ENCODE data around the gene NEU4. TPM values are rescaled to one million over a fixed set of nuclear protein-coding genes. Genes with fewer than 3 reads are reported as not detected.

The NEU4 gene
- total RNA-seq, 2 donors from 2014 or later: 1.2 TPM

GRCh38 chr2:241862775-241863535 lies 54.0 kb downstream of the NEU4 start:
- Mint-ChIP-seq H3K27me3 (ENCODE audit: insufficient read depth) (no peaks in the 10 kb centered on the region), H3K36me3 (ENCODE audit: low read depth) (no peaks in the 10 kb centered on the region), H3K9me3 (peaks cover 7% of the 10 kb centered on the region), H3K27ac (no peak overlapping the region), H3K4me1 (no peaks in the 10 kb centered on the region), H3K4me3 (no peak overlapping the region)
- TF ChIP-seq, protein P1, sequence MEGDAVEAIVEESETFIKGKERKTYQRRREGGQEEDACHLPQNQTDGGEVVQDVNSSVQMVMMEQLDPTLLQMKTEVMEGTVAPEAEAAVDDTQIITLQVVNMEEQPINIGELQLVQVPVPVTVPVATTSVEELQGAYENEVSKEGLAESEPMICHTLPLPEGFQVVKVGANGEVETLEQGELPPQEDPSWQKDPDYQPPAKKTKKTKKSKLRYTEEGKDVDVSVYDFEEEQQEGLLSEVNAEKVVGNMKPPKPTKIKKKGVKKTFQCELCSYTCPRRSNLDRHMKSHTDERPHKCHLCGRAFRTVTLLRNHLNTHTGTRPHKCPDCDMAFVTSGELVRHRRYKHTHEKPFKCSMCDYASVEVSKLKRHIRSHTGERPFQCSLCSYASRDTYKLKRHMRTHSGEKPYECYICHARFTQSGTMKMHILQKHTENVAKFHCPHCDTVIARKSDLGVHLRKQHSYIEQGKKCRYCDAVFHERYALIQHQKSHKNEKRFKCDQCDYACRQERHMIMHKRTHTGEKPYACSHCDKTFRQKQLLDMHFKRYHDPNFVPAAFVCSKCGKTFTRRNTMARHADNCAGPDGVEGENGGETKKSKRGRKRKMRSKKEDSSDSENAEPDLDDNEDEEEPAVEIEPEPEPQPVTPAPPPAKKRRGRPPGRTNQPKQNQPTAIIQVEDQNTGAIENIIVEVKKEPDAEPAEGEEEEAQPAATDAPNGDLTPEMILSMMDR (conservative IDR thresholded peaks at IDR 0.05): no peak
- Histone ChIP-seq H3K27ac (ENCODE audit: low read depth, low read length) (no peak overlapping the region), H3K9me3 (ENCODE audit: control insufficient read depth, low read length) (peaks cover 12% of the 10 kb centered on the region), H3K36me3 (ENCODE audit: control insufficient read depth, insufficient read depth, low read length) (no peaks in the 10 kb centered on the region), H3K9ac (ENCODE audit: extremely low read depth, low read length, poor library complexity, severe bottlenecking) (no peak overlapping the region), H3K4me1 (ENCODE audit: control insufficient read depth, insufficient read depth, low read length) (no peaks in the 10 kb centered on the region), H3K27me3 (ENCODE audit: control insufficient read depth, insufficient read depth, low read length, poor library complexity, severe bottlenecking) (peaks cover 6% of the 10 kb centered on the region), H3K4me3 (ENCODE audit: low read length) (no peak overlapping the region)
- WGBS, 2 experiments (ENCODE audit: insufficient coverage in 1 of 2, insufficient read length in 1 of 2): 93% methylated on average over 13 to 22 of the region's 22 CpGs
- no peak for DNase-seq

- no peaks in the 10 kb centered on the region for H3K4me1 Mint-ChIP-seq
- H3K4me1 ChIP-seq (ENCODE audit: control insufficient read depth, insufficient read depth, low read length): no peaks in the 10 kb centered on the region
- peaks cover 7% of the 10 kb centered on the region for H3K9me3 Mint-ChIP-seq
- H3K9me3 ChIP-seq (ENCODE audit: control insufficient read depth, low read length): peaks cover 12% of the 10 kb centered on the region
- no peaks in the 10 kb centered on the region for H3K36me3 Mint-ChIP-seq (ENCODE audit: low read depth)
- H3K4me3 ChIP-seq (ENCODE audit: low read length): no peak overlapping the region
- no peak overlapping the region for H3K9ac ChIP-seq (ENCODE audit: extremely low read depth, low read length, poor library complexity, severe bottlenecking)
- no peak overlapping the region for H3K27ac ChIP-seq (ENCODE audit: low read depth, low read length)
- H3K4me3 Mint-ChIP-seq: no peak overlapping the region
- H3K36me3 ChIP-seq (ENCODE audit: control insufficient read depth, insufficient read depth, low read length): no peaks in the 10 kb centered on the region
- no peaks in the 10 kb centered on the region for H3K27me3 Mint-ChIP-seq (ENCODE audit: insufficient read depth)
- TF ChIP-seq, protein P1 (conservative IDR thresholded peaks at IDR 0.05): no peak
- 88 to 90% methylated on average over 14 to 29 of the region's 29 CpGs for WGBS, 2 experiments (ENCODE audit: insufficient coverage in 1 of 2, insufficient read length in 1 of 2)
- H3K27me3 ChIP-seq (ENCODE audit: control insufficient read depth, insufficient read depth, low read length, poor library complexity, severe bottlenecking): peaks cover 6% of the 10 kb centered on the region
- no peak for DNase-seq
- H3K27ac Mint-ChIP-seq: no peak overlapping the region
Measured at GRCh38 chr2:241863536-241863954, 54.6 kb downstream of the NEU4 start.

- H3K27ac ChIP-seq (ENCODE audit: low read depth, low read length): no peak overlapping the region
- Mint-ChIP-seq H3K9me3 (peaks cover 7% of the 10 kb centered on the region), H3K36me3 (ENCODE audit: low read depth) (no peaks in the 10 kb centered on the region), H3K4me1 (no peaks in the 10 kb centered on the region), H3K4me3 (no peak overlapping the region), H3K27me3 (ENCODE audit: insufficient read depth) (no peaks in the 10 kb centered on the region), H3K27ac (no peak overlapping the region)
- H3K9me3 ChIP-seq (ENCODE audit: control insufficient read depth, low read length): peaks cover 12% of the 10 kb centered on the region
- no peaks in the 10 kb centered on the region for H3K4me1 ChIP-seq (ENCODE audit: control insufficient read depth, insufficient read depth, low read length)
- H3K27me3 ChIP-seq (ENCODE audit: control insufficient read depth, insufficient read depth, low read length, poor library complexity, severe bottlenecking): peaks cover 6% of the 10 kb centered on the region
- no peaks in the 10 kb centered on the region for H3K36me3 ChIP-seq (ENCODE audit: control insufficient read depth, insufficient read depth, low read length)
- H3K9ac ChIP-seq (ENCODE audit: extremely low read depth, low read length, poor library complexity, severe bottlenecking): no peak overlapping the region
- no peak overlapping the region for H3K4me3 ChIP-seq (ENCODE audit: low read length)
- TF ChIP-seq, protein P1 (conservative IDR thresholded peaks at IDR 0.05): no peak
- WGBS, 2 experiments (ENCODE audit: insufficient coverage in 1 of 2, insufficient read length in 1 of 2): 60% methylated on average over 2 of the region's 2 CpGs; no CpG with 5 or more reads in 1 of the 2 experiments
- DNase-seq: no peak
Measured at GRCh38 chr2:241864168-241864849, 55.3 kb downstream of the NEU4 start.

Data from endodermal cell (in vitro differentiated cells).